Subcutaneous adipose tissue (tissue), 4 donors: Measurements from ENCODE around the gene HELZ. TPM values are rescaled to one million over a fixed set of nuclear protein-coding genes. Genes with fewer than 3 reads are reported as not detected.

ENCODE experiments used
- total RNA-seq, 4 donors: library from RNA; depleted of rRNA; stranded (reverse); fragments of >200 nt; gene quantifications; one replicate each; pipeline ENCODE4 v1.1.0, GENCODE V29; 2016
- TF ChIP-seq, protein P1 (sequence below): fragments of 450-650 bp; IDR thresholded peaks from one replicate; pipeline ENCODE4 v1.5.1; 2016; ENCODE audit warnings: low read depth, mild to moderate bottlenecking, control low read depth, antibody characterized with exemption, moderate library complexity

HELZ gene
- total RNA-seq, 4 donors from 2014 or later, result 74.5 to 83.0 (median 76.8) TPM

DNA sequence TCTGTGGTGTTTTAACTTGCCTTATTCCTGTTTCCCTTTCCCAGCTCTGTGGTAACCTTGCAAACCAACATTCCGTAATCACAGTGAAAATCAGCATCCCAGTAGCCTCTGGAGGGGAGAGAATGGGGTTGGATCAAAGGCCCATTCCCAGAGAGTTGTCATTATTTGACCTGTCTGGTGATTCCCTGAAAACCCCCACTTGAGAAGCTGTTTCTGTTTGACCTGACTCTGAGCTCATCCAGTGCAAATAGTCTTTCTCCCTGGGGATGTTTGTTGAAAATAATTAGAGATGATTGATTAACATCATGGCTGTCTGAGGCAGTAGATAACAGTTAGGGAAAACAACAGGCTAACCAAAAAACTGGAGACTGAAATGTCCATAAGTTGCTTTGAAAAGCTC, 197.6 kb downstream of the HELZ start:
- TF ChIP-seq, protein P1, sequence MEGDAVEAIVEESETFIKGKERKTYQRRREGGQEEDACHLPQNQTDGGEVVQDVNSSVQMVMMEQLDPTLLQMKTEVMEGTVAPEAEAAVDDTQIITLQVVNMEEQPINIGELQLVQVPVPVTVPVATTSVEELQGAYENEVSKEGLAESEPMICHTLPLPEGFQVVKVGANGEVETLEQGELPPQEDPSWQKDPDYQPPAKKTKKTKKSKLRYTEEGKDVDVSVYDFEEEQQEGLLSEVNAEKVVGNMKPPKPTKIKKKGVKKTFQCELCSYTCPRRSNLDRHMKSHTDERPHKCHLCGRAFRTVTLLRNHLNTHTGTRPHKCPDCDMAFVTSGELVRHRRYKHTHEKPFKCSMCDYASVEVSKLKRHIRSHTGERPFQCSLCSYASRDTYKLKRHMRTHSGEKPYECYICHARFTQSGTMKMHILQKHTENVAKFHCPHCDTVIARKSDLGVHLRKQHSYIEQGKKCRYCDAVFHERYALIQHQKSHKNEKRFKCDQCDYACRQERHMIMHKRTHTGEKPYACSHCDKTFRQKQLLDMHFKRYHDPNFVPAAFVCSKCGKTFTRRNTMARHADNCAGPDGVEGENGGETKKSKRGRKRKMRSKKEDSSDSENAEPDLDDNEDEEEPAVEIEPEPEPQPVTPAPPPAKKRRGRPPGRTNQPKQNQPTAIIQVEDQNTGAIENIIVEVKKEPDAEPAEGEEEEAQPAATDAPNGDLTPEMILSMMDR, result no peak

DNA sequence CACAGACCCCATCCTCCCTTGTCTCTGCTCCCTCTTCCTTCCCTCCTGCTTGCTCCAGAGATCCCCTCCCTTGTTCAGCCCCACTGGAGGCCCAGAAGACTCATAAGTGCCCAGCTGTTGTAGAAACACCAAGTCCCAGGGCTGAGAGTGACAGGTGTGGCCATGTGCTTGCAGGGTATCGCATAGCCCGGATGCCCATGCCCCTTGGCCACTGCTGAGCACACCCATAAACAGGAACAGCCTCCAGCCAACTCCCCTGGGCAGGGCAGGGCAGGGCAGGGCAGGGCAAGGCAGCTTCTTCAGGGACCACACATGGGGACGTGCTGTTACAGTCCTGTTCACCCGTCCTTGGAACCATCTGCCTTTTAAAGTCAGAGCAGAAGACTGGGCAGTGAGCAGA, 198.6 kb downstream of the HELZ start:
- TF ChIP-seq, protein P1, result no peak

DNA sequence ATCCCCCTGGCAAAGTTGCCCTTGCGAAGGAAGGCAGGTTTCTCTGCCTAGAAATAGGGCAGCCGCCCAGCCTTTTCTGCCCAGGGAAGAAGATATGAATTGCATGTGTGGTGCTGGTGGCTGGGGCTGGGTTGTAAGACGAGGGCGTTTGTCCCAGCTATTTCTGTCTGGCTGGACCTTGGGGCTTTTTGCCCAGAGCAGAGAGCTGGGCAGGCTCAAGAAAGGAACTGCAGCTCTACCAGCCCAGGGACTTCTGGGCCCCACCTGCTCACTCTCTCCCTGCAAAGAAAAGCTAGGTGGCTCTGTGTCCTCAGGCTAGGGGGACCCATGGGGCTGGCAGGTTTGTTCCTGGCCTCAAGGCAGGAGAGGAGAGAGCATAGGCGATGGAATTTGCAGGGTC, 200.1 kb downstream of the HELZ start:
- TF ChIP-seq, protein P1, result no peak

DNA sequence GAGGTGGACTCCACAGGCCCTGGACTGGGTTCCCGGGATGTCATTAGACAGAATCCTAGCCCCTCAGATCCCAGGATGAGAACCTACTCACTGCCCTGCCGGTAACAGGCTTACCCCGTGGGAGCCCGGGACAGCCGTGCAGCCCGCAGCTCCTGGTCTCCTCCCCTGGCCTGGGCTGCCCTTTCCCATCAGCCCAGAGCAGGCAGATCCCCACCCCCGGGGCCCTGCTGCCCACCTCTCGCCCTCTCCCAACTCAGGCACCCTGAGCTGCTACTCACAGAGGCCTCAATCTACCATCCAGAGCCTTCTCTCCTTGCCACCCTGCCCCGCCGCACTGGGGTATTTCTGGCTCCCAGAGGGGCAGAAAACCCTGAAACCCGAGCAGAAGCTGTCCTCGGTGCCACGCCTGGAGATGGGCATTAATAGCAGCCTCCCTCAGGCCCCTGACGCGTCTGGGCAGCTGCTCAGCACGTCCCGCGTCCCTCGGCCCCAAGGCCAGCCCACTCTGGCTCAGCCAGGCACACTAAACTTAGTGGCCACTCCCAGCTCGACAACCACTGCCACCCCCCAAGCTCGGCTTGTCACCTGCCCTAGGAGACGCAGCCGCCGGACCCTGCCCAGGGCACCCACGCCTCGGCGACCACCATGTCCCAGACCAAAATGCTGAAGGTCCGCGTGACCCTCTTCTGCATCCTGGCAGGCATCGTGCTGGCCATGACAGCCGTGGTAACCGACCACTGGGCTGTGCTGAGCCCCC, 200.8 kb downstream of the HELZ start, which contains the start of gene CACNG1:
Gene CACNG1 (plus strand): TSS at position 539 of the 757 bp plus-strand sequence. CDS start 107 bp downstream, at position 646.
- TF ChIP-seq, protein P1, result no peak

DNA sequence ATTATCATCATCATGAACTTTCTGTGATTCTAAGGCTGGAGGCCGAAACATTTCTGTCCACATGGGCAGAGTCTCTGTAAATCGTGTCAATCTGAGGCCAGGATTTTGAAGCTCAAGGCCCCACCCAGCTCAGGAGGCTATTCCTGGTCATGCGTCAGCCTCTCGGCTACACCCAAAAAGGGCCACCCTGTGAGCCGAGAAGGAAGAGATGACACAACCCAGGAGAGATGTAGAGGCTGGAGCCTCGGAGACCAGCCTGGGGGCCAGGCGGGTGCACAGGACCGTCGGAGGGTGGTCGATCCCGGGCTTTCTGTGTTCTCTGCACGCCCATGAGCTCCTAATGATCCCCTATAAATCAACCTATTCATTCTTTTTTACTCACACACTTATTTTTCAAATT, 201.7 kb downstream of the HELZ start:
- TF ChIP-seq, protein P1, result no peak

DNA sequence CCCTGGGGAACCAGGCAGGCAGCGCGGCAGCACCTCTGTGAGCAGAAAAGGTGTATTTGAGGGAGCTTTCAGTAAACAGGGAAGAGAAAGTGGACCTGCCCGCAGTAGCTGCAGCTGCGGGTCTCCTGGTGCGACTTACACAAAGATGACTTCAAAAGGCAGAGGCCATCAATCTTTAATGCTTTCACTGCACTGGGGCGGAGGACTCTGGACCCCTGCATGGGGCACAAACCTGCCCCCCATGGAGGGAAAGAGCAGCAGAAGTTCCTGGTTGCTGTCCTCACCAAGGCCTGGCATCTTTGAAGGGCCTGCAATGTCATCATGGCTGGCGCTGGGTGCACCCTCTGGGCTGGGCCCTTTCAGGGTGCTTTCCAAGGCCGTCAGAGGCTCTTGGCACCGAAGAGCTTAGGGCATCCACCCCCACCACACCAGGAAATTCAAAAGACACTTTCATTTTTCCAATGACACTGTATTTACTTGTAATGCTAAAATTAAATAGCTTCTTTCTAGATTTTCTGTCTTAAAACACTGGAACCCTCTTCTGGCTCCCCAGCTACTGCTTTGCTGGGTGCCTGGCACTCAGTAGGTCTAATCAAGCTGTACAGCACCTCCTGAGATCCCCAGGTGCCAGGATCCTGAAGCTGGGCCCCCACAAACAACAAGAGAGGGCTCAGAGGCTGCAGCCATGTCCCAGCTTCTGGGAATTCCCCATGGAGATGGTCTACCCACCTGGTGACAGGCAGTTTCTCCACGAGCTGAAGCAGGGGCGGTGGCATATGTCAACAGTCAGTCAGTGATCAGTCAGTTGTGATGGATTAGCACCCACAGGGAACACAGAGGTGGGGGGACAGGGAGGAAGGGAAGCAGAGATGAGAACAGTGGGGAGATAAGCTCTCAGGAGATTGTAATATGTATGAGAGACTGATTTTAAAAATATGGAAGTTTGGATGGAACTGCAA, 202.8 kb downstream of the HELZ start:
- TF ChIP-seq, protein P1, result no peak

DNA sequence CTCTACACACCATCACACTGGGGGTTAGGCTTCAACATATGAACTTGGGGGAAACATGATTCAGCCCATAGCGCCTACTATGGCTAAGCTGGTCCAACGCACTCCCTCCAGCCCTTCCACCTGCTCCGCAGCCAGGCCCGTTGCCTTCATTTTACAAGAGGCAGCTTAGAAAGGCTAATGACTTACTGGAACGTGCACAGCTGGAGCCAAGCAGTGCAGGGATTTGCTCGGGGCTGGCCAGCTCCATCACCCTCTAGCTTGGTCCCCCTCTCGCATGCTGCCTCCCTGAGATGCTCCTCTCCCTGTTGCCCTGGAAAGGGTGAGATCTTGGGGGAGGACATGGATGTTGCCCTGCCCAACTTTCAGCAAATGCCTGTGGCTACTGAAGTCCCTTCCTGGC, 203.5 kb downstream of the HELZ start:
- TF ChIP-seq, protein P1, result no peak
